GM12872 (cell line): Measurements from ENCODE around the gene GNG12.

ENCODE experiments used
- CTCF ChIP-seq: IDR thresholded peaks from 3 replicates; pipeline ENCODE4 v1.5.1; 2011; ENCODE audit warnings: low read depth, mild to moderate bottlenecking, low read length, moderate library complexity; ENCODE audit not compliant: insufficient read depth

The GNG12 gene

GRCh38 chr1:67677930-67678329 is 155.3 kb downstream of the GNG12 start:
- TF ChIP-seq CTCF: no peak

GRCh38 chr1:67677408-67677807 is 155.9 kb downstream of the GNG12 start:
- no peak for TF ChIP-seq CTCF

GRCh38 chr1:67676946-67677345 is 156.3 kb downstream of the GNG12 start:
- TF ChIP-seq CTCF: no peak

- no peak for TF ChIP-seq CTCF
Measured at GRCh38 chr1:67676287-67676686, 157.0 kb downstream of the GNG12 start.

- no peak for TF ChIP-seq CTCF
Measured at GRCh38 chr1:67675800-67676199, 157.5 kb downstream of the GNG12 start.

- no peak for TF ChIP-seq CTCF
Measured at GRCh38 chr1:67674260-67675011, 158.8 kb downstream of the GNG12 start.

GRCh38 chr1:67673468-67674201 is 159.6 kb downstream of the GNG12 start:
- no peak for TF ChIP-seq CTCF
